Tibial artery (tissue), 4 donors: ENCODE results near the gene TYW1.
A peak's percentile ranks its signal among the peaks of the same experiment; 100 is the strongest.

Source experiments
- DNase-seq, 2 donors: peaks; one replicate each; pipeline ENCODE4 v3.0.0-alpha.2; 2019
- H3K27ac ChIP-seq, 2 donors: fragments of 200-600 bp; sonication (generic) in 1 of 2; 1 replicate in 1 of 2; 2 replicates in 1 of 2; pipeline ENCODE4 v1.5.1; 2018 to 2019; ENCODE audit warnings: mild to moderate bottlenecking in 1 of 2
- H3K27me3 ChIP-seq, 2 donors: fragments of 200-600 bp; sonication (generic) in 1 of 2; one replicate each; pipeline versions ENCODE4 v1.5.1 to v1.6.0; 2016 to 2019
- H3K36me3 ChIP-seq, 3 donors: fragments of 200-600 bp; sonication (generic) in 2 of 3; one replicate each; pipeline ENCODE4 v1.5.1; 2016 to 2019; ENCODE audit warnings: mild to moderate bottlenecking in 2 of 3
- H3K4me1 ChIP-seq, 4 donors: fragments of 200-600 bp; sonication (generic) in 2 of 4; 1 replicate in 3 of 4; 2 replicates in 1 of 4; pipeline ENCODE4 v1.5.1; 2016 to 2019
- H3K4me3 ChIP-seq, 2 donors: fragments of 200-600 bp; sonication (generic) in 1 of 2; 1 replicate in 1 of 2; 2 replicates in 1 of 2; pipeline ENCODE4 v1.5.1; 2018 to 2019; ENCODE audit warnings: mild to moderate bottlenecking in 2 of 2
- H3K9me3 ChIP-seq, 3 donors: fragments of 200-600 bp; sonication (generic) in 1 of 3; one replicate each; pipeline ENCODE4 v1.5.1; 2016 to 2019
- intact Hi-C: fragments of 100-400 bp; cut with DNase I; formaldehyde crosslinking; loops from one replicate; pipeline ENCODE4 v1.15.0; 2023; ENCODE audit warnings: low total_unique reads
- TF ChIP-seq, protein P1 (sequence below), 2 experiments: fragments of 200-600 bp in 1 of 2; fragments of 450-650 bp in 1 of 2; IDR thresholded peaks; one replicate each; pipeline ENCODE4 v1.5.1; 2017 to 2019; ENCODE audit warnings: antibody characterized with exemption in 2 of 2, mild to moderate bottlenecking in 1 of 2, moderate library complexity in 1 of 2

TYW1 gene

DNA sequence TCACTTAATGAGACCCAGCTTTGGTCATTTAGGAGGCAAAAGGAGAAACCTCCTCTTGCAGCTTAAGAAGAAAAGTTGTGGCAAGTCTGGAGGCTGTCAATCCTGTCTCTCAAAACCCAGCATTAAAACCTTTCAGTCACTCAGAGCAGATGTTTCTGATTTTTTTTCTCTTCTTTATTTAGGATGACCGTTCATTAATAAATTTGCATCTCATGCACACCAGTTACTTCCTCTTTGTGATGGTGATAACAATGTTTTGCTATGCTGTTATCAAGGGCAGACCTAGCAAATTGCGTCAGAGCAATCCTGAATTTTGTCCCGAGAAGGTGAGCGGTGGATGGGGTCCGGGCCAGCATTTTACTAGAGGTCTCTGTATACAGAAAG lies 43.6 kb upstream of the TYW1 start:
- intact Hi-C loops, result no loop called here
- Histone ChIP-seq H3K27ac (no peak overlapping the region), H3K27me3 (no peaks in the 10 kb centered on the region), H3K36me3 (peaks cover 72 to 85% (median 82%) of the 10 kb centered on the region in 3 donors), H3K9me3 (no peaks in the 10 kb centered on the region), H3K4me3 (no peak overlapping the region), H3K4me1 (peaks cover 0 to 16% (median 8%) of the 10 kb centered on the region in 4 donors)
- DNase-seq, result peak in 1 of 2 donors; percentile 16
- TF ChIP-seq, protein P1, sequence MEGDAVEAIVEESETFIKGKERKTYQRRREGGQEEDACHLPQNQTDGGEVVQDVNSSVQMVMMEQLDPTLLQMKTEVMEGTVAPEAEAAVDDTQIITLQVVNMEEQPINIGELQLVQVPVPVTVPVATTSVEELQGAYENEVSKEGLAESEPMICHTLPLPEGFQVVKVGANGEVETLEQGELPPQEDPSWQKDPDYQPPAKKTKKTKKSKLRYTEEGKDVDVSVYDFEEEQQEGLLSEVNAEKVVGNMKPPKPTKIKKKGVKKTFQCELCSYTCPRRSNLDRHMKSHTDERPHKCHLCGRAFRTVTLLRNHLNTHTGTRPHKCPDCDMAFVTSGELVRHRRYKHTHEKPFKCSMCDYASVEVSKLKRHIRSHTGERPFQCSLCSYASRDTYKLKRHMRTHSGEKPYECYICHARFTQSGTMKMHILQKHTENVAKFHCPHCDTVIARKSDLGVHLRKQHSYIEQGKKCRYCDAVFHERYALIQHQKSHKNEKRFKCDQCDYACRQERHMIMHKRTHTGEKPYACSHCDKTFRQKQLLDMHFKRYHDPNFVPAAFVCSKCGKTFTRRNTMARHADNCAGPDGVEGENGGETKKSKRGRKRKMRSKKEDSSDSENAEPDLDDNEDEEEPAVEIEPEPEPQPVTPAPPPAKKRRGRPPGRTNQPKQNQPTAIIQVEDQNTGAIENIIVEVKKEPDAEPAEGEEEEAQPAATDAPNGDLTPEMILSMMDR (IDR thresholded peaks at IDR 0.05), result no peak

DNA sequence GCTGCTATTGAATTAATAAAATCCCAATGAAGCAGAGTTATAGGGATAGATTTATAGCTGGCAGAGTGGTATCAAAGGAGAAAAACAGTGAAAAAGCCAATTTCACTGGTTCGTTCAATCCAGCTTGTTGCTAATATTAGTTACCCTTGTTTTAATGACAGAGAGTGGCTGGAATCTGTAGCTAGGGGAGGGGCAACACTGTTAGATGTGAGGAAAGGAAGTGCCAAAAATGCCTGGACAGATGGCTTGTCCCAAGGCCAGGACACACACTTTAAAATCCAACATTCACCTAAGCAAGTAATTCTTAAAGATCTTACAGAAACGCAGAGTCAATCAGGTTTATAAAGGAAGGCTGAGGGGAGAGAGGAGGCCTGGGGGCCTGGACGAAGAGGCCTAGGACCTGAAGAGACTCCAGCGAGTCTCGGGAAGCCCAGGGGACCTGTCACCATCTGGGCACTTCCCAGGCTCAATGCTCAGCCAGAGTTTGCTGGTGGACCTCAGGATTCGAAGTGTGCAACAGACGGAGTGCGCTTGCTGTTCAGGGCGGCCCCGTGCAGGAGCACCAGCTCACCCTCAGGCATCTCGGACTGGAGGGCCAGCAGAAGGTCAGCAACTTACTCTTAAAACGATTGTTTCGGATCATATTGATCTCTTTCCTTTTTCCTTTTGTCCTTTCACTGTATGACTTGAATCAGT lies 38.9 kb upstream of the TYW1 start:
- TF ChIP-seq, protein P1 (IDR thresholded peaks at IDR 0.05), result no peak
- Histone ChIP-seq H3K27me3 (no peaks in the 10 kb centered on the region), H3K4me3 (no peak overlapping the region), H3K9me3 (no peaks in the 10 kb centered on the region), H3K4me1 (peaks cover 0 to 23% (median 10%) of the 10 kb centered on the region in 4 donors), H3K27ac (peak overlapping the region; percentile 2 to 28), H3K36me3 (peaks cover 31 to 71% (median 54%) of the 10 kb centered on the region in 3 donors)
- peak in 1 of 2 donors; percentile 25 for DNase-seq
- intact Hi-C loops, result no loop called here

DNA sequence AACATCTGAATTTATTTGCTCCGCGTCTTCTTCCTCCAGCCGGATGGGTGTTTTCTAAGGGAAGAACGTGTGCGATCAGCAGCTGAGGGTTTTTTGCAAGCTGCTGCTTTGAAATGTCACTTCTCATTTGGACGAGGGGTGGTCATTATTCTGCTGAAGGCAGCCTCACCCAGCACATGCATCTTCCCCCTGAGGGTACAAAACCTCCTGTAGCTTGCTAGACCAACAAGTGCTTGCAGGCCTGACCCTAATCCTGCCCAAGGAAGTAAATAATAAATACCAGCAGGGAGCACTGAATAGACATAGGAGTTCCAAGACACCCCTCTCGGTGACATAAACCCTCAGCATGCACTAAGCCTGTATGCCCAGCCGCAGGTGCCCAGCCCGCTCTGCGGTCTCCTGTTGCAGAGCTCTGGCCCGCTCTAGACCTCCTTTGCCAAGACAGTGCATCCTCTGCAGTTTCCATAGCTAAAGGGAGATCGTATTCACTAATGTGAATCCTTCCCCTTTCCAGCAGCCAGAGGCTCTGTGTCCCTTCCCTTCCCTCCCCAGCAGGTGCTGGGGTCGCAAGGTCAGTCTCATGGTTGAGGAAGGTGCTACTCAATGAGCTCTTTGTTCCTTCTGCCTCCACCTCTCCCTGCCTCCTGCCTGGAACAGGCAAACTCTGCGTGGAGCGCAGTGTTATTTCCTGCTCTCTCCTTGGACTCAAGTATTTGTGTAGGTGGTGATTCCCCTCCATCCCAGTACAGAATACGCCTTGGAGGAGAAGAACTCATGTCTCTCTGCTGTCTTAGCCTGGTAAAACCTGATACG lies 37.9 kb upstream of the TYW1 start:
- peaks cover 0 to 23% (median 10%) of the 10 kb centered on the region in 4 donors for H3K4me1 ChIP-seq
- peaks cover 21 to 61% (median 44%) of the 10 kb centered on the region in 3 donors for H3K36me3 ChIP-seq
- no peaks in the 10 kb centered on the region for H3K9me3 ChIP-seq
- H3K4me3 ChIP-seq, result no peak overlapping the region
- H3K27me3 ChIP-seq, result no peaks in the 10 kb centered on the region
- DNase-seq, result peak in 1 of 2 donors; percentile 32
- intact Hi-C loops, result no loop called here
- TF ChIP-seq, protein P1 (IDR thresholded peaks at IDR 0.05), result no peak
- H3K27ac ChIP-seq, result no peak overlapping the region

DNA sequence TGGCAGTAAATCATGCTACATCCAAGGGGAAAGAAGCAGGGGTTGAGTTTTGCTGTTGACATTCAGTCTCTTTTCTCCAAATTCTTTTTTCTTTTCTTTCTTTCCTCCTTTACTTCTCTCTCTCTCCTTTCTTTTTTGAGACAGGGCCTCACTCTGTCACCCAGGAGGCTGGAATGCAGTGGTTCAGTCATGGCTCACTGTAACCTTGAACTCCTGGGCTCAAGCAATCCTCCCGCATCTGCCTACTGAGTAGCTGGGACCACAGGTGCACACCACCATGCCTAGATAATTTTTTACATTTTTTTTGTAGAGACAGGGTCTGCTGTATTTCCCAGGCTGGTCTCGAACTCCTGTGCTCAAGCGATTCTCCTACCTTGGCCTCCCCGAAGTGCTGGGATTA lies 36.4 kb upstream of the TYW1 start:
- DNase-seq, result peak in 1 of 2 donors; percentile 9
- Histone ChIP-seq H3K4me1 (peaks cover 0 to 23% (median 10%) of the 10 kb centered on the region in 4 donors), H3K36me3 (peaks cover 13 to 46% (median 32%) of the 10 kb centered on the region in 3 donors), H3K27ac (no peak overlapping the region), H3K9me3 (no peaks in the 10 kb centered on the region), H3K27me3 (no peaks in the 10 kb centered on the region), H3K4me3 (no peak overlapping the region)
- intact Hi-C loops, result no loop called here
- TF ChIP-seq, protein P1 (IDR thresholded peaks at IDR 0.05), result no peak

DNA sequence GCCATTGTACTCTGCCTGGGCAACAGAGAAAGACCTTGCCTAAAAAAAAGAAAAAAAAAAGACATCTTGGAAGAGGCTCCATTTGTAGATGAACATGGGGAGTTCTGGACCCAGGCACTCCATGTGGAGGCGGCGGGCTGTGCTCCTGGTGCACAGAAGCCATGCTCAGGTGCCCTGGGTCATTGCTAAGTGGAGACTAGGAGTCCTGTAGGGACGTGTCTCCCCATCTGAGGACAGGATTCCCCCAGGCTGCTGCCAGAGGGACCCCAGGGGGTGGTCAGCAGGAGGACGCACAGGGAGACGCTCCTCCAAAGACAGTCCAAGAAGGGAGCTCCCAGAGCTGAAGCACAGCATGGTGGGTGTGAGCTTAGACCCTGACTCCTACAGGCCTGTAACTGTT lies 35.5 kb upstream of the TYW1 start:
- Histone ChIP-seq H3K9me3 (no peaks in the 10 kb centered on the region), H3K27ac (no peak overlapping the region), H3K36me3 (peaks cover 4 to 37% (median 23%) of the 10 kb centered on the region in 3 donors), H3K4me1 (peaks cover 0 to 23% (median 10%) of the 10 kb centered on the region in 4 donors), H3K4me3 (no peak overlapping the region), H3K27me3 (no peaks in the 10 kb centered on the region)
- DNase-seq, result no peak
- TF ChIP-seq, protein P1 (IDR thresholded peaks at IDR 0.05), result no peak
- intact Hi-C loops, result no loop called here
